GM23338 (cell line): Measurements from ENCODE around the gene CCDC167. TPM values are rescaled to one million over a fixed set of nuclear protein-coding genes. Genes with fewer than 3 reads are reported as not detected.

Experiments used
- ATAC-seq: fragments of 200-7000 bp; cut with Tn5 transposase; 3 replicates; pipeline ENCODE4 v1.9.1; 2020
- DNase-seq: peaks from one replicate; pipeline ENCODE4 v3.0.0-alpha.2; 2015; ENCODE audit warnings: low spot score
- H2AFZ ChIP-seq: fragments of 200-600 bp; sonication (generic); 2 replicates; pipeline ENCODE4 v1.8.0; 2016; ENCODE audit warnings: antibody characterized with exemption, mild to moderate bottlenecking, moderate library complexity
- H3F3A ChIP-seq: fragments of 200-600 bp; sonication (generic); replicated peaks from 2 replicates; pipeline ENCODE4 v1.8.0; 2017; ENCODE audit warnings: antibody characterized with exemption, mixed run types, low read depth
- H3K27ac ChIP-seq: fragments of 200-600 bp; sonication (generic); 2 replicates; pipeline ENCODE4 v1.6.1; 2016; ENCODE audit warnings: low read depth
- H3K27me3 ChIP-seq: fragments of 200-600 bp; sonication (generic); 2 replicates; pipeline ENCODE4 v1.8.0; 2016; ENCODE audit warnings: mild to moderate bottlenecking, mixed run types, moderate library complexity; ENCODE audit not compliant: insufficient read depth
- H3K36me3 ChIP-seq: fragments of 200-600 bp; sonication (generic); 2 replicates; pipeline ENCODE4 v1.8.0; 2016; ENCODE audit warnings: mild to moderate bottlenecking; ENCODE audit not compliant: insufficient read depth
- H3K4me1 ChIP-seq: fragments of 200-600 bp; sonication (generic); 2 replicates; pipeline ENCODE4 v1.8.0; 2016; ENCODE audit warnings: mild to moderate bottlenecking, moderate library complexity; ENCODE audit not compliant: insufficient read depth
- H3K4me2 ChIP-seq: fragments of 200-600 bp; sonication (generic); 2 replicates; pipeline ENCODE4 v1.7.1; 2017; ENCODE audit warnings: mixed run types
- H3K4me3 ChIP-seq: fragments of 200-600 bp; sonication (generic); 2 replicates; pipeline ENCODE4 v1.6.1; 2016; ENCODE audit warnings: mixed run types
- H3K79me2 ChIP-seq: fragments of 200-600 bp; sonication (generic); replicated peaks from 2 replicates; pipeline ENCODE4 v1.8.0; 2017; ENCODE audit warnings: mild to moderate bottlenecking; ENCODE audit not compliant: insufficient read depth
- H3K9me2 ChIP-seq: fragments of 200-600 bp; sonication (generic); 2 replicates; pipeline ENCODE4 v1.8.0; 2017; ENCODE audit not compliant: insufficient read depth
- H4K20me1 ChIP-seq: fragments of 200-600 bp; sonication (generic); replicated peaks from 2 replicates; pipeline ENCODE4 v1.8.0; 2017; ENCODE audit warnings: mild to moderate bottlenecking; ENCODE audit not compliant: insufficient read depth
- H3K27ac Mint-ChIP-seq: 2 replicates; pipeline ENCODE4 v1.8.0; 2020; ENCODE audit warnings: inconsistent platforms, mild to moderate bottlenecking, moderate library complexity, mixed read lengths
- H3K27me3 Mint-ChIP-seq: 3 replicates; pipeline ENCODE4 v1.8.0; 2022; ENCODE audit warnings: low read depth, mild to moderate bottlenecking, moderate library complexity, mixed read lengths, inconsistent platforms; ENCODE audit not compliant: insufficient read depth, poor library complexity
- H3K36me3 Mint-ChIP-seq: 3 replicates; pipeline ENCODE4 v1.8.0; 2021; ENCODE audit warnings: low read depth, mild to moderate bottlenecking, inconsistent platforms, moderate library complexity, mixed read lengths
- H3K4me1 Mint-ChIP-seq: 3 replicates; pipeline ENCODE4 v1.8.0; 2020; ENCODE audit warnings: mild to moderate bottlenecking, inconsistent platforms, mixed read lengths
- H3K4me3 Mint-ChIP-seq: 3 replicates; pipeline ENCODE4 v1.8.0; 2021; ENCODE audit warnings: moderate library complexity, mild to moderate bottlenecking, inconsistent platforms, mixed read lengths
- H3K9me3 Mint-ChIP-seq: 3 replicates; pipeline ENCODE4 v1.8.0; 2020; ENCODE audit warnings: moderate library complexity, mild to moderate bottlenecking, inconsistent platforms, mixed read lengths
- CREB1 ChIP-seq: fragments of 250-450 bp; sonication (Bioruptor Pico); IDR thresholded peaks from 2 replicates; pipeline ENCODE4 v1.5.0; 2020; ENCODE audit warnings: low read depth, mild to moderate bottlenecking, moderate library complexity
- CTCF ChIP-seq, 2 experiments: fragments of 200-600 bp in 1 of 2; sonication (generic) in 1 of 2; conservative IDR thresholded peaks; 2 replicates each; pipeline versions ENCODE4 v1.5.1 to v1.6.1; 2016 to 2017; ENCODE audit warnings: antibody characterized with exemption in 2 of 2, low read depth in 2 of 2, mild to moderate bottlenecking in 2 of 2, moderate library complexity in 1 of 2
- ETS1 ChIP-seq: IDR thresholded peaks from 2 replicates; pipeline ENCODE4 v1.6.1; 2016; ENCODE audit warnings: antibody characterized with exemption
- EZH2 ChIP-seq: fragments of 200-600 bp; sonication (generic); IDR thresholded peaks from one replicate; pipeline ENCODE4 v1.8.0; 2017; ENCODE audit warnings: antibody characterized with exemption, mild to moderate bottlenecking, low read depth; ENCODE audit not compliant: unreplicated experiment
- EZH2phosphoT487 ChIP-seq: fragments of 200-600 bp; sonication (generic); IDR thresholded peaks from one replicate; pipeline ENCODE4 v1.8.1; 2018; ENCODE audit warnings: antibody characterized with exemption; ENCODE audit not compliant: unreplicated experiment
- JUNB ChIP-seq: IDR thresholded peaks from one replicate; pipeline ENCODE4 v1.6.1; 2016; ENCODE audit warnings: antibody characterized with exemption; ENCODE audit not compliant: unreplicated experiment
- NANOG ChIP-seq: IDR thresholded peaks from 2 replicates; pipeline ENCODE4 v1.6.1; 2016; ENCODE audit warnings: antibody characterized with exemption, borderline replicate concordance
- POLR2AphosphoS5 ChIP-seq: IDR thresholded peaks from 2 replicates; pipeline ENCODE4 v1.6.1; 2016; ENCODE audit warnings: antibody characterized with exemption, low read depth
- REST ChIP-seq: IDR thresholded peaks from one replicate; pipeline ENCODE4 v1.6.1; 2018; ENCODE audit warnings: antibody characterized with exemption; ENCODE audit not compliant: unreplicated experiment
- STAT1 ChIP-seq: IDR thresholded peaks from one replicate; pipeline ENCODE4 v1.6.1; 2016; ENCODE audit warnings: antibody characterized with exemption; ENCODE audit not compliant: unreplicated experiment
- polyA plus RNA-seq: library from polyadenylated mRNA; unstranded; fragments of >200 nt; fragmentation: Nextera tagmentation; extraction: Ambion mirVana; gene quantifications from 2 replicates; pipeline ENCODE4 v1.2.1, GENCODE V29; 2016
- total RNA-seq: library from RNA; depleted of rRNA; stranded (reverse); fragments of >200 nt; shearing (Covaris generic); gene quantifications from 2 replicates; pipeline ENCODE4 v1.2.3, GENCODE V29; 2014

The CCDC167 gene
- total and polyA plus RNA-seq, 2 experiments from 2014 or later: 17.6 to 21.4 TPM

GRCh38 chr6:37452522-37452921, 47.2 kb downstream of the CCDC167 start:
- no peaks in the 10 kb centered on the region for H3K27me3 ChIP-seq
- H3K4me1 ChIP-seq: no peaks in the 10 kb centered on the region
- Mint-ChIP-seq H3K9me3 (no peaks in the 10 kb centered on the region), H3K4me1 (no peaks in the 10 kb centered on the region), H3K4me3 (no peak overlapping the region), H3K27me3 (peaks cover 2% of the 10 kb centered on the region), H3K36me3 (peaks cover 28% of the 10 kb centered on the region; the same call in 2 of the 3 replicates), H3K27ac (no peak overlapping the region)
- no peak overlapping the region for H3K4me2 ChIP-seq
- H3K79me2 ChIP-seq: no peaks in the 10 kb centered on the region
- peaks cover 15% of the 10 kb centered on the region for H3K36me3 ChIP-seq
- H2AFZ ChIP-seq: no peak overlapping the region
- TF ChIP-seq NANOG (no peak), REST (no peak), ETS1 (no peak), CTCF (conservative IDR thresholded peaks at IDR 0.05; ENCODE audit: low read depth in 2 of 2) (no peak), EZH2 (no peak), JUNB (no peak), CREB1 (CRISPR knock-in tag) (no peak), STAT1 (no peak), EZH2phosphoT487 (no peak), POLR2AphosphoS5 (no peak)
- H3K4me3 ChIP-seq: no peak overlapping the region
- H3F3A ChIP-seq: no peaks in the 10 kb centered on the region
- DNase-seq: no peak
- H3K9me2 ChIP-seq: no peaks in the 10 kb centered on the region
- no peak for ATAC-seq
- no peak overlapping the region for H3K27ac ChIP-seq
- peaks cover 12% of the 10 kb centered on the region; the same call in 1 of the 2 replicates for H4K20me1 ChIP-seq
